GM23338 (cell line): Measurements from ENCODE around the gene KCTD18. TPM values are rescaled to one million over a fixed set of nuclear protein-coding genes. Genes with fewer than 3 reads are reported as not detected.

Experiments
- ATAC-seq: fragments of 200-7000 bp; cut with Tn5 transposase; 3 replicates; pipeline ENCODE4 v1.9.1; 2020
- DNase-seq: peaks from one replicate; pipeline ENCODE4 v3.0.0-alpha.2; 2015; ENCODE audit warnings: low spot score
- H2AFZ ChIP-seq: fragments of 200-600 bp; sonication (generic); 2 replicates; pipeline ENCODE4 v1.8.0; 2016; ENCODE audit warnings: antibody characterized with exemption, mild to moderate bottlenecking, moderate library complexity
- H3F3A ChIP-seq: fragments of 200-600 bp; sonication (generic); replicated peaks from 2 replicates; pipeline ENCODE4 v1.8.0; 2017; ENCODE audit warnings: antibody characterized with exemption, mixed run types, low read depth
- H3K27ac ChIP-seq: fragments of 200-600 bp; sonication (generic); 2 replicates; pipeline ENCODE4 v1.6.1; 2016; ENCODE audit warnings: low read depth
- H3K27me3 ChIP-seq: fragments of 200-600 bp; sonication (generic); 2 replicates; pipeline ENCODE4 v1.8.0; 2016; ENCODE audit warnings: mild to moderate bottlenecking, mixed run types, moderate library complexity; ENCODE audit not compliant: insufficient read depth
- H3K36me3 ChIP-seq: fragments of 200-600 bp; sonication (generic); 2 replicates; pipeline ENCODE4 v1.8.0; 2016; ENCODE audit warnings: mild to moderate bottlenecking; ENCODE audit not compliant: insufficient read depth
- H3K4me1 ChIP-seq: fragments of 200-600 bp; sonication (generic); 2 replicates; pipeline ENCODE4 v1.8.0; 2016; ENCODE audit warnings: mild to moderate bottlenecking, moderate library complexity; ENCODE audit not compliant: insufficient read depth
- H3K4me2 ChIP-seq: fragments of 200-600 bp; sonication (generic); 2 replicates; pipeline ENCODE4 v1.7.1; 2017; ENCODE audit warnings: mixed run types
- H3K4me3 ChIP-seq: fragments of 200-600 bp; sonication (generic); 2 replicates; pipeline ENCODE4 v1.6.1; 2016; ENCODE audit warnings: mixed run types
- H3K79me2 ChIP-seq: fragments of 200-600 bp; sonication (generic); replicated peaks from 2 replicates; pipeline ENCODE4 v1.8.0; 2017; ENCODE audit warnings: mild to moderate bottlenecking; ENCODE audit not compliant: insufficient read depth
- H3K9me2 ChIP-seq: fragments of 200-600 bp; sonication (generic); 2 replicates; pipeline ENCODE4 v1.8.0; 2017; ENCODE audit not compliant: insufficient read depth
- H4K20me1 ChIP-seq: fragments of 200-600 bp; sonication (generic); replicated peaks from 2 replicates; pipeline ENCODE4 v1.8.0; 2017; ENCODE audit warnings: mild to moderate bottlenecking; ENCODE audit not compliant: insufficient read depth
- H3K27ac Mint-ChIP-seq: 2 replicates; pipeline ENCODE4 v1.8.0; 2020; ENCODE audit warnings: inconsistent platforms, mild to moderate bottlenecking, moderate library complexity, mixed read lengths
- H3K27me3 Mint-ChIP-seq: 3 replicates; pipeline ENCODE4 v1.8.0; 2022; ENCODE audit warnings: low read depth, mild to moderate bottlenecking, moderate library complexity, mixed read lengths, inconsistent platforms; ENCODE audit not compliant: insufficient read depth, poor library complexity
- H3K36me3 Mint-ChIP-seq: 3 replicates; pipeline ENCODE4 v1.8.0; 2021; ENCODE audit warnings: low read depth, mild to moderate bottlenecking, inconsistent platforms, moderate library complexity, mixed read lengths
- H3K4me1 Mint-ChIP-seq: 3 replicates; pipeline ENCODE4 v1.8.0; 2020; ENCODE audit warnings: mild to moderate bottlenecking, inconsistent platforms, mixed read lengths
- H3K4me3 Mint-ChIP-seq: 3 replicates; pipeline ENCODE4 v1.8.0; 2021; ENCODE audit warnings: moderate library complexity, mild to moderate bottlenecking, inconsistent platforms, mixed read lengths
- H3K9me3 Mint-ChIP-seq: 3 replicates; pipeline ENCODE4 v1.8.0; 2020; ENCODE audit warnings: moderate library complexity, mild to moderate bottlenecking, inconsistent platforms, mixed read lengths
- CREB1 ChIP-seq: fragments of 250-450 bp; sonication (Bioruptor Pico); IDR thresholded peaks from 2 replicates; pipeline ENCODE4 v1.5.0; 2020; ENCODE audit warnings: low read depth, mild to moderate bottlenecking, moderate library complexity
- CTCF ChIP-seq, 2 experiments: fragments of 200-600 bp in 1 of 2; sonication (generic) in 1 of 2; conservative IDR thresholded peaks; 2 replicates each; pipeline versions ENCODE4 v1.5.1 to v1.6.1; 2016 to 2017; ENCODE audit warnings: antibody characterized with exemption in 2 of 2, low read depth in 2 of 2, mild to moderate bottlenecking in 2 of 2, moderate library complexity in 1 of 2
- JUNB ChIP-seq: IDR thresholded peaks from one replicate; pipeline ENCODE4 v1.6.1; 2016; ENCODE audit warnings: antibody characterized with exemption; ENCODE audit not compliant: unreplicated experiment
- NANOG ChIP-seq: IDR thresholded peaks from 2 replicates; pipeline ENCODE4 v1.6.1; 2016; ENCODE audit warnings: antibody characterized with exemption, borderline replicate concordance
- POLR2AphosphoS5 ChIP-seq: IDR thresholded peaks from 2 replicates; pipeline ENCODE4 v1.6.1; 2016; ENCODE audit warnings: antibody characterized with exemption, low read depth
- STAT1 ChIP-seq: IDR thresholded peaks from one replicate; pipeline ENCODE4 v1.6.1; 2016; ENCODE audit warnings: antibody characterized with exemption; ENCODE audit not compliant: unreplicated experiment
- ZNF114 ChIP-seq: fragments of 250-450 bp; sonication (Bioruptor Pico); IDR thresholded peaks from 2 replicates; pipeline ENCODE4 v1.5.0; 2020; ENCODE audit warnings: mild to moderate bottlenecking, moderate library complexity
- ZNF331 ChIP-seq: fragments of 250-450 bp; sonication (Bioruptor Pico); IDR thresholded peaks from 2 replicates; pipeline ENCODE4 v1.5.0; 2020; ENCODE audit warnings: low read depth, mild to moderate bottlenecking, moderate library complexity
- polyA plus RNA-seq: library from polyadenylated mRNA; unstranded; fragments of >200 nt; fragmentation: Nextera tagmentation; extraction: Ambion mirVana; gene quantifications from 2 replicates; pipeline ENCODE4 v1.2.1, GENCODE V29; 2016
- total RNA-seq: library from RNA; depleted of rRNA; stranded (reverse); fragments of >200 nt; shearing (Covaris generic); gene quantifications from 2 replicates; pipeline ENCODE4 v1.2.3, GENCODE V29; 2014; rRNA removed
- TF ChIP-seq, protein P1 (sequence below): IDR thresholded peaks from 2 replicates; pipeline ENCODE4 v1.6.1; 2016; ENCODE audit warnings: antibody characterized with exemption

The KCTD18 gene
- total and polyA plus RNA-seq, 2 experiments from 2014 or later = 3.3 to 4.7 TPM

DNA sequence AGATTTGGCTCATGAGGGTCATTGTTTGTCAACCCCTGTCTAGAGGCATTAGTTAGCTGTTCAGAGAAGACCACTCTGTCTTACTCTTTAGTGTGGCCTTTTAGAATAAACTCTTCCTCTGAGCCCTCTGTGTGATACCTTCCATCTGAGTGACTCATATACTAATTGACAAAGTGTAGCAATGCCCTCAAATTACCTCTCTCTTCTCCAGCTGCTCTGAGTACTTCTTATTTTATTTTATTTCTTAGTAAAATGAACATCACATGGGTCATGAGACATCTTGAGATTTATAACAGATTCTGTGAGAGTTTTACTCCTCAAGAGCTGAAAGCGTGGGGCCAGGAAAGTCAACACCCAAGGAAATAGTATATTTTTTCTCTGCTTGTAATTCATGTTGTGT, 67.4 kb downstream of the KCTD18 start:
- Histone ChIP-seq H3K27me3 (no peaks in the 10 kb centered on the region), H3K4me2 (no peak overlapping the region), H3K79me2 (no peaks in the 10 kb centered on the region), H3K36me3 (peaks cover 34% of the 10 kb centered on the region), H3K4me1 (no peaks in the 10 kb centered on the region), H3F3A (no peaks in the 10 kb centered on the region; the same call in 1 of the 2 replicates), H4K20me1 (no peaks in the 10 kb centered on the region; the same call in 1 of the 2 replicates), H3K9me2 (no peaks in the 10 kb centered on the region), H3K27ac (no peak overlapping the region), H2AFZ (no peak overlapping the region), H3K4me3 (no peak overlapping the region)
- H3K27ac Mint-ChIP-seq = no peak overlapping the region
- TF ChIP-seq ZNF114 (CRISPR knock-in tag) = no peak
- TF ChIP-seq ZNF331 (CRISPR knock-in tag) = no peak
- TF ChIP-seq JUNB = no peak
- TF ChIP-seq CREB1 (CRISPR knock-in tag) = no peak
- no peak for TF ChIP-seq CTCF (conservative IDR thresholded peaks at IDR 0.05; ENCODE audit: low read depth in 2 of 2)
- TF ChIP-seq, protein P1, sequence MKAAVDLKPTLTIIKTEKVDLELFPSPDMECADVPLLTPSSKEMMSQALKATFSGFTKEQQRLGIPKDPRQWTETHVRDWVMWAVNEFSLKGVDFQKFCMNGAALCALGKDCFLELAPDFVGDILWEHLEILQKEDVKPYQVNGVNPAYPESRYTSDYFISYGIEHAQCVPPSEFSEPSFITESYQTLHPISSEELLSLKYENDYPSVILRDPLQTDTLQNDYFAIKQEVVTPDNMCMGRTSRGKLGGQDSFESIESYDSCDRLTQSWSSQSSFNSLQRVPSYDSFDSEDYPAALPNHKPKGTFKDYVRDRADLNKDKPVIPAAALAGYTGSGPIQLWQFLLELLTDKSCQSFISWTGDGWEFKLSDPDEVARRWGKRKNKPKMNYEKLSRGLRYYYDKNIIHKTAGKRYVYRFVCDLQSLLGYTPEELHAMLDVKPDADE = no peak
- no peaks in the 10 kb centered on the region for H3K9me3 Mint-ChIP-seq
- H3K27me3 Mint-ChIP-seq = no peaks in the 10 kb centered on the region
- peaks cover 84% of the 10 kb centered on the region for H3K36me3 Mint-ChIP-seq
- ATAC-seq (no peak), DNase-seq (no peak)
- no peak overlapping the region for H3K4me3 Mint-ChIP-seq
- H3K4me1 Mint-ChIP-seq = no peaks in the 10 kb centered on the region

- ATAC-seq (no peak), DNase-seq (no peak)
- Histone ChIP-seq H4K20me1 (no peaks in the 10 kb centered on the region; the same call in 1 of the 2 replicates), H3K27ac (no peak overlapping the region), H3K27me3 (no peaks in the 10 kb centered on the region), H3K79me2 (no peaks in the 10 kb centered on the region), H3F3A (no peaks in the 10 kb centered on the region), H3K4me2 (no peak overlapping the region), H3K4me3 (no peak overlapping the region), H3K36me3 (peaks cover 33% of the 10 kb centered on the region), H3K9me2 (no peaks in the 10 kb centered on the region), H3K4me1 (no peaks in the 10 kb centered on the region), H2AFZ (no peak overlapping the region)
- H3K27me3 Mint-ChIP-seq = no peaks in the 10 kb centered on the region
- H3K4me3 Mint-ChIP-seq = no peak overlapping the region
- H3K27ac Mint-ChIP-seq = 0 out of 2 replicates have a peak overlapping the region, but pooled peaks have one; percentile 33
- peaks cover 83% of the 10 kb centered on the region for H3K36me3 Mint-ChIP-seq
- H3K4me1 Mint-ChIP-seq = no peaks in the 10 kb centered on the region
- TF ChIP-seq ZNF114 (CRISPR knock-in tag) = no peak
- TF ChIP-seq STAT1 = no peak
- TF ChIP-seq NANOG = no peak
- no peak for TF ChIP-seq JUNB
- TF ChIP-seq, protein P1 = no peak
- TF ChIP-seq CTCF (conservative IDR thresholded peaks at IDR 0.05; ENCODE audit: low read depth in 2 of 2) = no peak
- no peak for TF ChIP-seq CREB1 (CRISPR knock-in tag)
- TF ChIP-seq POLR2AphosphoS5 = no peak
- no peaks in the 10 kb centered on the region for H3K9me3 Mint-ChIP-seq
Observed at GRCh38 chr2:200439981-200440380, 69.9 kb downstream of the KCTD18 start.

Other genes starting within 250 kb of the KCTD18 start
- 118 and 146 TPM in 2 replicates for gene SPATS2L, start 203.4 kb downstream of the KCTD18 start, total RNA-seq
- 154 and 263 TPM in 2 replicates for gene SPATS2L, start 203.4 kb downstream of the KCTD18 start, polyA plus RNA-seq
- 32.6 and 40.4 TPM in 2 replicates for gene SGO2, start 16.1 kb upstream of the KCTD18 start, total RNA-seq
- gene SGO2, start 16.1 kb upstream of the KCTD18 start, polyA plus RNA-seq = 36.5 and 47.7 TPM in 2 replicates
- gene AOX1, start 75.9 kb upstream of the KCTD18 start, total RNA-seq = 3.1 and 5.0 TPM in 2 replicates
- 1.0 and 1.4 TPM in 2 replicates for gene AOX1, start 75.9 kb upstream of the KCTD18 start, polyA plus RNA-seq